Activated CD8-positive, alpha-beta memory T cell treated with anti-CD3 and anti-CD28 coated beads, Interleukin-2, amount 50 U/mL, for 24 hours (primary cell): Measurements from ENCODE around the gene ZBTB8A.

ENCODE experiments used
- DNase-seq: peaks from one replicate; pipeline ENCODE4 v3.0.0-alpha.2; 2020; ENCODE audit errors: extremely low read depth

ZBTB8A gene

GRCh38 chr1:32652244-32652962 is 113.2 kb downstream of the ZBTB8A start:
- DNase-seq, result no peak
